Amniotic epithelial cell (primary cell): ENCODE measurements around the gene RERE.
A peak's percentile ranks its signal among the peaks of the same experiment; 100 is the strongest.
"Not testable (repeated sequence)": the region's sequence is repeated elsewhere in the genome, so short reads cannot be mapped to it uniquely, and the experiment has no call there.

Source experiments
- DNase-seq: peaks from one replicate; pipeline ENCODE4 v3.0.0-alpha.2; 2010; ENCODE audit warnings: low read depth

RERE gene

DNA sequence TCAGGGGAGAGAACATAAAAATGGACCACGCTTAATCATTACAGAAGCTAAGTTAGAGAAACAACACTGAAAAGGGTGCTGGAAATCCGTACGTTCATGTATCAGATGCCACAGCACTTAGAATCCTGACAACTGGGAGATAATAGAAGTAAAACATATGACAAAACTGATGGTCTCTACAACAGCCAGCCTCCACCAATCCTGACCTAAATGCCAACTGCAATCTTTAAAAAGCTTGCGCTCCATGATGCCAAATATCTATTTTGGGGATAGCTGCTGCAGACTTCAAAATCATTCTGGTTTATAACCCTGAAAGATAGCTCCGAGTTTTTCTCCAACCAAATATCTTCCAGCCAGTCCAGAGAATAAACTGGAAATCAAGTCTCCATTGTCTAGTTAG, 178.3 kb downstream of the RERE start:
- DNase-seq = no peak

DNA sequence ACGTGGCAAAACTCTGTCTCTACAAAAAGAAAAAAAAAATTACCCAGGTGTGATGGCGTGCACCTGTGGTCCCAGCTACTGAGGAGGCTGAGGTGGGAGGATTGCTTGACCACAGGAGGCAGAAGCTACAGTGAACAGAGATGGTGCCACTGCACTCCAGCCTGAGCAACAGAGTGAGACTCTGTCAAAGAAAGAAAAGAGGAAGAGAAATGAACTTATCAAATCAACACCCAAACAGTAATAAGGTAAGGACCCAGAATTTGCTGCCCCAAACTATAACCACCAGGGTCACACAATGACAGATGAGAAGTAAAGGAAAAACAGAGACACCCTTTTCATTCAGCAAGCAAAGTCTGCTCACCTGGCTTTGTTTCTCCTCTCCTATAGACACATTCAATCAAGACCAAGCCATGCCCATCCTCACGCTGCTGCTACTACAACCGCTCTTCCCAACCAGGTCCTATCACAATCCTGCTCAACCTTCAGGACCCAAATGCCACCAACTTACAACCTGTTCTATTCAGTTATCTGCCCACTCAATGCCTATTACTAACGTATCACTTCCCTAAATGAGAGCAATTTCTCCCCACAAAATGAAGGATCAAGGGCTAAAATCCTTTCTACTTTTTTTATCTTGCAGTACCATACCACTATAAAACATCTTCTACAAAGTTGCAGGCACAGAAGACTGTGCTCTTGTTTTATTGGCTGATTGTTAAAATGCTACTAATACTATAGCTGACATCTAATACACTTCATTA, 183.5 kb downstream of the RERE start:
- DNase-seq = no peak

DNA sequence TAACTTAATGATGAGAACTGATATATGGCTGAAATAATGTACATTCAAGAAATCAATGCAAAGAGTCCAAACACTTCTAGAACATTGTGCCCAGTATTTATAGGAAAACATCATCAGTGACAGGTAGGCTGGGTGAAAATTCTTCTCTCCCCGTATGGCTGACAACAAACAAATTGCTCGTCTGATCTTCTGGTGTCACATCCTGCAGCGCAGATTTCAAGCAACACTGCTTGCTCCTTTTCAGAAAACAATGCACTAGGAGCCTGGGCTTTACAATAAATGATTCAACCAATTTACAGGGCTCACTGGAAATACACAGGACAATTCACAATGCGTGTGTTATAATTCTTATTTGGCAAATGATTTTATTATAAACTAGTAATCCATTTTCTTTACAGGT, 185.3 kb downstream of the RERE start:
- no peak for DNase-seq

DNA sequence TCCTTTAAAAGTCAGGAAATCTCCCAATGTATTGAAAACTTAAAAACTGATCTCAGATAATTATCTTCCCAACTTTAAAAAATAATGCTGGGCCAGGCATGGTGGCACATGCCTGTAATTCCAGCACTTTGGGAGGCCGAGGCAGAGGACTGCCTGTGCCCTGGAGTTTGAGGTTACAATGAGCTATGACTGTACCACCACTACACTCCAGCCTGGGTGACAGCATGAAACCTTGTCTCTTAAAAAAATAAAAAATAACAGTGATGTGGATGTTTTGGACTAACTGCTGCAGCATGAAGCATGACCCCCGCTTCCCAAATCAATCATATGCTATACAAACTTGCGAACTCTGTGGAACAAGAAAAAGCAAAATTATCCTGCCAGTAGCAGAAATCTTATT, 186.3 kb downstream of the RERE start:
- DNase-seq = no peak

DNA sequence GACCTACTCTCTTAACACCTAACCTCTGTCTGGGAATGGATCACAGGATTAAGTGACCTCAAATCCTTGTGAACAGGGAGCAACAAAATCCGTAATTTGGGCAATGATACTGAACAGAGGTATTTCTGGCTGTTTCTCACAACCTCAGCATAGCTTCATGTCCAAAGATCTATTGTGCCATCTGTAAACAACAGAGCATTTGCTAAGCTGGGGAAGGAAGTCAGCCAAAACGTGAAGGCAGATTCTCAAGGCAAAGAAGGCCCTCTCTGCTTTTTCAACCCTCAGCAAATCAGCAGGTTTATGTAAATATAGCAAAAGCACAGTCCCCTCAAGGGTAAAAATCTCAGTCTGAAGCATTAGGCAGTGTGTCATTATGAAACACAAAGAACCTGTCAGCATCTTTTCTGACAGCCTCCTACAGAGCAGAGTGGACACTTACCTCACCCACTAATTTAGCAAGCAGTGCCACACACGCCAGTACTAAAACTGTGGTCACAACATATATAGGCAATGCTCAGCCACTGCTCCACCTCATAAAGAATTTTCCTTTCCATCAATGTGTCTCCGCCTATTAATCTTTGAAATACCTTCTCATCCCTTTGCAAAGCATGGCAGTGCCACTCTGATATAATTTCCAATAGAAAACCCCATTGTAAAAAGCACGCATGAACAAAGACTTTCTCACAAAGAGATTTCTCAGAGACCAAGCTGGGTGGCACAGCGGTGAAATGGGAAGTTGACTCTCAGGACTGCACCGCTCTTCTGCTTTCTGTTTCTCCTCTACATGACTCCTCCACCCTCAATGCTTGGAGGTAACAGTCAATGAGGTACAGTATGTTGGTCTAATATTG, 188.0 kb downstream of the RERE start:
- DNase-seq = peak; percentile 82

DNA sequence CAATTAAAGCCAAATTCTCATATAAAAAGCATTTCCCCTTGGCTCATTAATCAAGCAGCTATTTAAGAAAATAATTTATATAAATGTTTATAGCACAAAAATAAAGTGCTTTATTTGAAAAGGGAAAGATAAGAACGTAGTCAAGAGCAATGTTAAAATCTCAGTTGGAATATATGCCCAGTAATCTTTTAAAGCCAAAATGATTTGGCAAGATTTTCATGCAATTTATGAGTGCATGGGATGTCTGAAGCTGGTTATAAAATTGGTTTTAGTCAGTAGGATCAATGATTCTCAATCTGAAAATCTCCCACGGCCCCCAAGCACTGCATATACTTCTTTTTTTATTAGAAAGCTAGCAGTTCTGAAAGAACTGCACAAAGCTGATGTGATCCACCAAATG, 188.8 kb downstream of the RERE start:
- DNase-seq = no peak

DNA sequence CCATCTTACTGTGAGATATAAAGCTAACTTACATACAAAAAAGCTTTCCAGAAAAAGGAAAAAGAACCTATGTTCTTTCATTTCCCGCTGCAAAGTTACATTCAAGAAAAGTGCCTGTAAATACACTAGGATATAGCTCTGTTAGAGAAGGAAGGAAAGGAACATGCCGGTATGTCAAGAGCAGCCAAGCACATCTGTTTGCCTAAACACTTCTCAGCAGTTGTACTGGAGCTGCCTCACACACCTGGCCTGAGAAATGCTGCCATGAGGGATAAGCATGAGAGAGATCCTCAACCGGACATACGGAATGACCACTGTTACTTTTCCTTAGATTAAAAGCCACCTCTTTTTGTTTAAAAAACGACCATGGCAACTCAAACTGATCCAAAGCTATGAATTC, 189.7 kb downstream of the RERE start:
- DNase-seq = no peak

DNA sequence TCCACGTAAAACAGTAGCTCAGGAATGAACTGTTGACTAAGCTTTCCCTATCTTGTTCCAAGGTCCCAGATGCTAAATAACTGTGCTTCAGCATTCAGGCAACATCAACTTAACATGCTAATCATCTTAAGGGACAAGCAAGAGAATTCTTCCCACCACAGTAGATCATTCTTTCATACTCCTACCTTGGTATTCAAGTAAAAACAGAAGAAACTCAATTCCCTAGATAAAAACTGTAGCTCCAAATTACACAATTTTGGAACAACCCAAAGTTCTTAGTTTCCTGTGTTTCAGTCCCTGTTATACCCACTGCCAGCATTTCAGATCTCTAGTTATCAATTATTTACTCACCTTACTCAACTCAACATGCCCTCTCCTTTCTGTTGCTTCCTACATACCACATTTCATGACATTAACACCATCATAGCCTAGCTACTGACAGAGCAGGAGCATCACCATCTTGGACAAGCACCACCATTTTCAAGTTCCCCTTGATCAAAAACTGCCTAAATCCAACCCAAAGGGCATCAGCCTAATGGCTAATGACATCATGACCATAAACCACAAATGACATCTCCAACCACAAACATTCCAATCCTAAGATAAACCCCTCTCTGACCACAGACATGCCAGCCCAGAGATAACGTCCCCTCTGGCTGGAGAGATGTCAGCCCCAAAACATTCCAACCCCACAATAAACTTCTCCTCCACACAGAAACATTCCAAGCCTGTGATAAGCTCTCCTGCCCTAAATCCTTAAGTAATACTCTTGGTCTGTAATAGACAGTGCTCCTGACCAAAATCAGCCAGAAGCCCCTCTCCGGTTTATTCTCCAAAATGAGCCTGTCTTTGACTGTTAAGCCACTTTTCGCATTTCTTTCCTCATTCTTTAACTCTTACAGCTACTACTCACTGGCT, 191.2 kb downstream of the RERE start:
- peak; percentile 99 for DNase-seq

DNA sequence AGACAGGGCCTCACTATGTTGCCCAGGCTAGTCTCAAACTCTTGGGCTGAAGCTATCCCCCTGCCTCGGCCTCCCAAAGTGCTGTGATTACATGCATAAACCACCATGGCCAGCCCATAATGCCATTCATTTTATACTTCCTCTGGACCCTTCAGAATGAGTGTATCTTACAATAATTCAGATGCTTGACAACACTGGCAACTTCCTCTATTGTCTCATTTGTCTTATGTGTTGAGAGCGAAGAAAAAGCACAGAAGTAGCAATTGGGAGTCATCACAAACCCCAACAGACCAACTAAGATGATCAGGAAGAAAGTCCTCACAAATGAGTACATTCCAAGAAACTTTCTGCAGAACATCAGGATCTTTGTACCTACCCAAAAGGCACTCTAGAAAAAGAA, 191.9 kb downstream of the RERE start:
- no peak for DNase-seq

DNA sequence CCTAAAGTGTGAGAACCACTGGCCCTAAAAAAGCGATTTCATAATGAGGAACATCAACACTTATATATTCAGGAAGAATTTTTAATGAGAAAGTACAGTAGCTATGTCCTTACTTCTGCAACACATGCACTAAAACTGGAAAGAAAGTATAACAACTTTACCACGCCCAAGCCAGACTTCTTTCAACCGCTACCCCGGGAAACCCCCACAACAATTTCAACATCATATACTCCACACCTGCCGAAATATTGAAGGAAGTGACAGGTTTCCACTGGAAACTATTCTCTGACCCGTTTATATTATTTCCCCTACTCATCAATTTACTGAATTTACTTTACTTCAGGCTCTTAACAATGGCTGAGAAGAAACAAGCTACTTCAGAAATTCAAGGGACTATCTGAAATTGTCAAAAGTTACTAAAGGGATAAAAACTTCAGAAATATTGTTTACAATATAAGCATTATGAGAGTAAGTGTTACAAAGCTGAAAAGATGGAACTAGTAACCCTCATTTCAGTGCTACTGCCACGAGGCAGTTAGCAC, 193.7 kb downstream of the RERE start:
- not testable (repeated sequence) for DNase-seq

DNA sequence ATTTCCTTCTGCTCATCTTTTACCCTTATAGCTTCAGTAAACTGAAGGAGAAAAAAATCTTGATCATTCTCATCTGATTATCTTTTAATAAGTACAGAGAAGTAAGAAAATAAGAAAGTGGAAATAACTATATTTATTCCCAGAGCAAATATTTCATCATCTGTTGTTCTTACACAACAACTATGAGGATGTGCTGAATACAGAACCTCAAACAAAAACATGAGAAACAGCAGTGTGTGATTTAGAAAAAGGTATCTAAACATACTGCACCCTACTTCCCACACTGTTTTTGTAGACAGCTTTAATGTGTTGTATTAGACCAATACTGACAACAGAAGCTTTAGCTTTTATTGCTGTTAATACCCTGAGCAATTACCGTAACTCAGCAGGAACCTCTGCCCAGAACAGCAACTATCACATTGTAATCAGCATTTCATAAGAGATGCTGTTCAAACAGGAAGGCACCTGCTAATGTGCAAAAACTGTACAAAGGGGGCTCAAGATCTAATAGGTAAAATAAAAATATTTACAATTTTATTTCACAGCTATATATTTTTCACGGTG, 195.6 kb downstream of the RERE start:
- DNase-seq = peak; percentile 44

DNA sequence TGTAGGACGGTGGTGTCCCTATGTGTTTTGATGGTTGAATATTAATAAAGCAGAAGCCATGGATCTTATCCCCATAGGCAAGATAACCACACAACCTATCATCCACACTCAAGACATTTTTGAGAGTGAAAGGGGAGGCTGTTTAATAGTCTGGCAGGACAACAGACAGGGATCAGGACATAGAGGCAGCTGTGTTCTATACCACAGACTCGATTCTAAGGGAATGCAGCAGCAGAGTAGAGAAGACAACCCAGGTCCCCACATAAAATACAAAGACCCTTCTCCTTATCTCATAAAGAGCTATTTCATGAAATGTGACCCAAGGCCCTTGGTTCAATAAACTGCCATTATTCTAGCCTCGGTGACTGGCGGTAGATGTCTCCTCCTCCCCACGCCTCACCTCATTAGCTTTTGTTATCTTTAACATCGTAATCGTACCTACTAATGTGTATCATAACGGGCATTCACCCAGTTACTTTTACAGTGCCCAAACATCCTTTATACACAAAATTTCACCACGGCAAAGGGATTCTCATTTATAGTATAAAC, 196.3 kb downstream of the RERE start:
- not testable (repeated sequence) for DNase-seq

DNA sequence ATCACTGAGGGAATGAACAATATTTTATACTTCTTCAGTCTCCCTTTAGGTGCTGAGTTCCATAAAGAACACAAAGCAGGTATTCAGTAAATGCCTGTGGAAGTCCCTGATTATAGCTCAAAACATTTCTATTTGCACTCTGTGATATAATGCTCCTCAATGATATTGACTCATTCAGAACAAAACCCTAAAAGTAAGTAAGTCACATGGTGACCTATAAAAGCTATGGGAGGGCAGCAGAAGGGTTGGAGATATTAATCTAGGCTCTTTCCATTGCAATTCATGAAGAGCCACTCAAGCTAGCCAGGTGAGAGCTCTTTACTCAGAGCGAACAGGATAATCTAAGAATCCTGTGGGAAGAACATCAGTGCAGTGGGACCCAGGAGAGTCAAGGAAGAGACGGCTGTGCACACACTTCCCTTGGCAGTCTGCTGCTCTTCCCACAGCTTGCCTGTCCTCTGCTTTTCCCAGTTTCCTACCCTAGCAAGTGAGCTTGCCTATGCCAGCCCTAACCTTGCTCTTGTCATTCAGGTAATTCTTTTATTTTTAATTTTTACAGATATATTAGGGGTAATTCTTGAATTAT, 197.4 kb downstream of the RERE start:
- DNase-seq = not testable (repeated sequence)

DNA sequence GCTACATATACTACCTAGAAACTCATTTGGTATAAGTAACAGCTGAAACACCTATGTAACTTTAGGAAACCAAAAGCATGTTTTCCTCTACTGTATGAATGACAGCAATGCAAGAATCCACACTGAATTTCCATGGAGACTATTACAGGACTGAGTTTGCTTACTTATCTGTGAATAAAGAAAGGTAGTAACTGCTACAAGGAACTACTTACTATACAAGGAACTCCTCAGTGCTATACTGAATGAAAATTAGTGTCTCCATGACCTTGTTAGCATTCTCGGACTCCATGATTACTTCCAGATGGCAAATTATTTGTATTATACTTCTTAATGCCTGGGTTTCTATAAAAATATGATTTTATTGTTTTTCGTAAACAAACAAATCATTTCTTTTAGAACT, 198.0 kb downstream of the RERE start:
- not testable (repeated sequence) for DNase-seq

DNA sequence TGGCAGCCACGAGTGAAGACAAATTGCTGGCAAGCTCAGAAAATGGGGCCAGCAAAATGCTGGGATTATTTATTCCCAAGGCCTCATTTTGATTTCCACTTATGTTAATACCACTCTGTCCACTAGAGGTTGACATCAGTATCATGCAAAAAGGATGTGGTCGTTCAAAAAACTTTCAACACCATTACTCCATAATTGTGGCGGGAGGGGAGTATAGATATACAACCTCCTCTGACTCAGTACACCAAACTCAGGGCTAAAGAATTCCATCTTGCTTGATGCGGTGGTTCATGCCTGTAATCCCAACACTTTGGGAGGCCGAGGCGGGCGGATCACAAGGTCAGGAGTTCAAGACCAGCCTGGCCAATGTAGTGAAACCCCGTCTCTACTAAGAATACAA, 200.6 kb downstream of the RERE start:
- peak; percentile 98 for DNase-seq

DNA sequence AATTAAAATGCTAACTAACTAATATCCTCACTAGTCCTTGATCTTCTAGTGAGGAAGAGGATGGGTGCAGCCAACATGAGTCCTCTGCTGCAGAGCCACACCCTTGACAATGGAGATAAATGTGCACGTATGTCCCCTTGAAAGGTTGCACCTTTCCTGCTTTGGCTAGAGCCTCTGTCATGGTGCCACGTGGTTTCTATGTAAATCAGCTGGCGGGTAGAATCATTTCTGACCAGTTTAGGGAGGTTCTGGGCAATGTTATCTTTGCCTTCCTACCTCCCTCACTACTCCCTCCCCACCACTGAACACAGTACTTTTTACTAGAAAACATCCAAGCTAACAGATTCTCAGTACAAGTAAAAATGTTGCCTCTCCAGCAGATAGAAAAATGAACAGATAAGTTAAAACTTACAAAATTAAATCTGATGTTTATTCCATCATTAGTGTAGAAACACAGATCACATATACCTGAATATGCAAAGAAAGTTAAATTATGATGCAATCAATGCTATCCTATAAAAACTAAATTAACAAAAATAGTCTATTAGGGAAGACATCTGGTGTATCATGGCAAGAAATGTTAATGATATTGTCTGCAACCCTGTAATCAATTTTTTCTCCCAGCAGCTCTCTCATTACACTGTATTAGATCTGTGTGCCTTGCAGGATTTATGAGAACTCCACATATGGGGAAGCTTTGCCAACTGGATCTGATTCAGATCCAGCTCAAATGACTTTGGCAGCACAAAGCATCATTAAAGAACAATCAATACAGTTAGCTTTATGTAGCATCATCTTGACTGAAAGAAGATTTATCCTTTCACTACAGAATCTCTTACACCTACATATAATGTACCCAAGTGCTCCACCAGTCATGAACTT, 205.6 kb downstream of the RERE start:
- not testable (repeated sequence) for DNase-seq

DNA sequence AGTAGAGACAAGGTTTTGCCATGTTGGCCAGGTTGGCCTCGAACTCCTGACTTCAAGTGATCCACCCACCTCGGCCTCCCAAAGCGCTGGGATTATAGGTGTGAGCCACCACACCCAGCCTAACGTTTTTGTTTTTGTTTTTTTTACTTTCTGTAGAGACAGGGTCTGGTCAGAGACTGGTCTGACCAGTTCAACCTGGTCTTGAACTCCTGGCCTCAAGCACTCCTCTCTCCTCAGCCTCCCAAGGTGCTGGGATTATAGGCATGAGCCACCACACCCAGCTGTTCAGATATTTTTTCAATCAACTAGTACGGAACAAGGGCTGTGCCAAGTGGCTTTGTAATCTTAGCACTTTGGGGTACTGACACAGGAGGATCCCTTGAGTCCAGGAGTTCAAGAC, 209.5 kb downstream of the RERE start:
- no peak for DNase-seq

DNA sequence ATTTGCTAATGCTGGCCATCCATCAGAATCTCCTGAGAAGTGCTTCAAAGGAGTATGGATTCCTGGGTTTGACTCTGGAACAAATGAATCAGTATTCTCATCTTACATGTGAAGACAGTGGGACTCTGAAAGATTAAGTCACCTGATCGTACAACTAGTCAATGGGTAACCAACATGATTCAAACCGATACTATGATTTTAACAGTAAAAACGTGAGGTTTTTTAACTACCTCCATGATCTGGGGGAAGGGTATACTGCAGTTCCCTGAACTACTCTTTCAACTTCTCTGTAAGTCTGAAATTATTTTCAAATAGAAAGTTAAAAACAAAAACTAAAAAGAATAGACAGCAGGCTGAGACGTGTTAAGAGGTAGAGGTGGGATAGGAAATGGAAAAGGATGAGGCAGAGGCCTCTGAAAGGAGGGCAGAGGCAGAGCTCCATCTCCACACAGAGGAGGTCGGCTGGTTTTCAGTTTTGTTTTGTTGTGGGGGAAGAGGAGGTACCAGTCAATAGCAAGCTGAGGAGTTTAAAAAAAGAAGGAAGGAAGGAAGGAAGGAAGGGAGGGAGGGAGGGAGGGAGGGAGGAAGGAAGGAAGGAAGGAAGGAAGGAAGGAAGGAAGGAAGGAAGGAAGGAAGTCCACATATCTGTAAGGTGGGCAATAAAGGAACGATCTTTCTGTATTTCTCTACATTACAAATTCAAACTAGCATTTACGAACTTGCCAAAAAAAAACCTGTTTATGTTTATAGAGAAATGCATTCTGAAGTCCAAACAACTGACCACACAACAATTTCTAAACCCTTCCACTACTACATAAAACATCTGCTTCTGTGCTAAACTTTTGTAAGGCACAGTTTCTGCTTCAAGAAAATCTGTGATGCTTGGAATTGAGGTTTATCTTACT, 213.1 kb downstream of the RERE start:
- DNase-seq = no peak

DNA sequence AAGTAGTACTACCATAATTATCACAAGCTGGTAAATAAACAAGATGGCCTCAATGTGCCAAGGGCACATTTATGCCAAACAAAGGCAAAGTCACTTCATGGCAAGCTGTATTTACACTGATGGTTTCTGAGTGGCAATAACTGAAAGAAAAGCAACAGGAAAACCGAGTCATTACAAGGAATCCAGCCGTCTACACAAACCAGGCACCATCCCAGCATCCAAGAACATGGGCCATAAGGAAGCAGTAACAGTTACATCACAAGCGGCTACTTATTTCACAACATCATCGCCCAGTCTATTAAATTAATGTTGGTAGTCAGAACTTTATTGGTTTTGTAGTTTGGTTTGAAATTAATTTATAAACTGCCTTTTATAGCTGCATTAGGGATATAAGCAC, 214.2 kb downstream of the RERE start:
- peak; percentile 53 for DNase-seq
